ENCODE results near the gene GNPDA1.
"Not testable (repeated sequence)": the region's sequence is repeated elsewhere in the genome, so short reads cannot be mapped to it uniquely, and the experiment has no call there.

GNPDA1 gene

GRCh38 chr5:142012792-142013388 is at the start of gene GNPDA1:
TSS of gene GNPDA1 (minus strand) at chr5:142013027. CDS start at chr5:142012035, 992 bp downstream.
- DNase-seq (ENCODE audit: low read depth in 2 of 2), result peak; percentile 48 to 66

DNA sequence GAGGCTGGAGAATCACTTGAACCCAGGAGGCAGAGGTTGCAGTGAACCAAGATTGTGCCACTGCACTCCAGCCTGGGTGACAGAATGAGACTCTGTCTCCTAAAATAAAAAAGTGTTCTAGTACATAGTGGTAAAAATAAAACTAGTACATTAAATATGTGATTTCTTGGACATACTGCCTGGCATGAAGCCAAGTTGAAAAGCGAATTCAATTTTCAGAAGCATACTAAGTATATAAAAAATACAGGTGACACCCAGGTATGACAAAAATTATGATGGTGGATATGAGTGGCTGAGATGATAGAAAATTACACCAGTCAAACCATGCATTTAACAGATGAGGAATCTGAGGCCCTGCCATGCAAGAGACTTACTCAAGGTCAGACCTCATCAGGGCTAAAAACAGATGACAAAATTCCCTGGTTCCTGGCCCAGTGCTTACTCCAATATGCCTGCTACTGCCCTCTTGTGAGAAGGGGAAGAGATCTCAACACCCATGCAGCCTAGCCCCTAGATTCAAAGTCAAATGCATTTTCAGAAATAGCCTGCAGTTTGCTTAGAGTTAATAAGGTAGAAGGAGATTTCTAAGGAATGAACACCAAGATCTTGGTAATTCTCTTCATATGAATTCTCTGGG is 46.6 kb upstream of the GNPDA1 start:
- no peak for DNase-seq (ENCODE audit: low read depth in 2 of 2)

- DNase-seq (ENCODE audit: low read depth in 2 of 2), result no peak
Observed at GRCh38 chr5:142057697-142058056, 44.9 kb upstream of the GNPDA1 start.

DNA sequence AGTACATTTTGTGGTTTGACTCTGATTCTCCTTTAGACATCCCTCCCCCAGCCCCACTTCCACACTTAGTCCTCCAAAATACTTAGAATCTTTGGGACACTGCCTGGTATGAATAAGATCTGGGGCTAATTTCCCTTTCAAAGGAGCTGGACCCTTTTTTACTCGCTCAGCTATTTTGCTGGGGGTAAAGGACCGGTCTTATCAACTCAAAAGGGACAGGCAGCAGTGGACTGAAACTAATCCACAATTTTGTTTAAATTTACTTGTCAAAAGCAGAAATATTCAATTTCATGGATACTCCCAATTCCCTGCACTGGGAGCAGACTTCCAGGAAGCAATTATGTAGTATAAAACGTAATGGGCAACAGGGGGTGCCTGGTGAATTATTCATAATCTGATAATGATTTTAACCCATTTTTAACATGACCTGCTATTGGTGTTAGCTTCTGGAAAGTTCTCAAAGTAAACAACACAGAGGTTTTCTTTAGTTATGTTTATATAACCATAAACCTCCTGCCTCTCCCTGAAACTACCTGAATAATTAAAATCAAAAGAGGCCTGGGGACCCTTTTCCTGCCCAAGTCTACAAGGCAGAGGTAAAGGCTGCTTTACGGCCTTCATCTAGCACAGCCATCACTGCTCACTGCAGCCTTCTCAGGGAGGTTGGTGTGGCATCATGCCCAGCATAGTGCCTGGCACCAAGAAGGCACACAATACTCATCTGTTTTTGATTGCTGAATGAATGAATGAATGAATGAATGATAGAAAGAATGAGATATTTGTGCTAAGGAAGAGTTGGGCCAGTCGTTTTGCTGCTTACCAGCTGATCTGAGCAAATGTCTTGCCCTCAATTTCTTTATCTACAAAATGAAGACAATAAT is 44.2 kb upstream of the GNPDA1 start:
- no peak for DNase-seq (ENCODE audit: low read depth in 2 of 2)

- no peak for DNase-seq (ENCODE audit: low read depth in 2 of 2)
Observed at GRCh38 chr5:142055301-142055700, 42.5 kb upstream of the GNPDA1 start.

DNA sequence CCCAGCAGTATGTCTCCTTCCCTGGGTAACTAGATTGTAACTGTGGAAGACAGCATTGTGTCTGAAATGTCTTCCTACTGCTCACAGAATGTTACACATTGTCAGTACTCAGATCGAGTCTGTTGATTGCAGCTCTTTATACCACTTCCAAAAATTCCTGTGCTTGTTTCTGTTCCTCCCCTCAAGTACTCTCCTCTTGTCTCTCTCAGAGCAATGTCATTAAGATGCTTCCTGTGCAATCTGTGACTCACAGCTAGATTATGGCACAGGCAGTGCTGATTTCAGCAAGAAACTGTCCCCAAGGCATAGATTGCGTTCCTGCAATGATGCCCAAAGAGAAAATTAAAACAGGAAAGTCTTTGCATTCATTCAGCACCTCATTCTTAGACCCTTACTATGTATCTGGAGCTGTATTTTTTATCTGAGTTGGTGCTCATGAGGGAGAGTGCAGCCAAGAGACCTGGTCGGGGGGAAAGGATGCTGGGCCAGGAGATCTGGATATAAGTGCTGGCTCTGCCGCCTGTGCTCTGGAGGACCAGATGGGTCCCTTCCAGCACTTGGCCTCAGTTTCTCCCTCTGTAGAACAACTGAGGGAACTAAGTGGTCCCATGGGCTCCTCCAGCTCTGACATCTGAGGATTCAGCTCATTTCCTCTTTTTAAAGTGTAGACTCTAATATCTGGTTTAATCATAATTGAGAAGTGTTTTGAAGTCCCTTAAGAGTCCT is 40.8 kb upstream of the GNPDA1 start:
- no peak for DNase-seq (ENCODE audit: low read depth in 2 of 2)

- DNase-seq (ENCODE audit: low read depth in 2 of 2), result not testable (repeated sequence)
Observed at GRCh38 chr5:142052026-142052425, 39.2 kb upstream of the GNPDA1 start.

GRCh38 chr5:142048272-142048671 is 35.4 kb upstream of the GNPDA1 start:
- no peak for DNase-seq (ENCODE audit: low read depth in 2 of 2)

DNA sequence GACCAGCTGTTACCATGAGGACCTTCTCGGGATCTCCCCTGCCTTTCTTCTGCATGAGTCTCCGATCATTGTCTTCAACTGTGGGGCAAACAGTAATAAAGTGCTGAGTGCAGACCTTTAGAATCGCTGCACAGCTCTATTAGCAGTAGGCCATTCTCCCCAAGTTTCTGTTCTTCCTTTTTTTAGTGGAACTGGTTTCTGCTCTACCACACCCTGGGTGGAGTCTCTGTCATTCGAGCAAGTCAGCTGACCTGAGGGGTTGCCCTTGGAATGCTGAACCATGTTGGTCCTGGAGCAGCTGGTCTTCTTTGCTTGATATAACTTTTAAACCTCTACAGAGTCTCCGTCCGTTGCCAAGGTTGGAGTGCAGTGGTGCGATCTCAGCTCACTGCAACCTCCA is 33.4 kb upstream of the GNPDA1 start:
- no peak for DNase-seq (ENCODE audit: low read depth in 2 of 2)

- not testable (repeated sequence) for DNase-seq (ENCODE audit: low read depth in 2 of 2)
Observed at GRCh38 chr5:142040881-142041280, 28.1 kb upstream of the GNPDA1 start.

- no peak for DNase-seq (ENCODE audit: low read depth in 2 of 2)
Observed at GRCh38 chr5:142040285-142040684, 27.5 kb upstream of the GNPDA1 start.

DNA sequence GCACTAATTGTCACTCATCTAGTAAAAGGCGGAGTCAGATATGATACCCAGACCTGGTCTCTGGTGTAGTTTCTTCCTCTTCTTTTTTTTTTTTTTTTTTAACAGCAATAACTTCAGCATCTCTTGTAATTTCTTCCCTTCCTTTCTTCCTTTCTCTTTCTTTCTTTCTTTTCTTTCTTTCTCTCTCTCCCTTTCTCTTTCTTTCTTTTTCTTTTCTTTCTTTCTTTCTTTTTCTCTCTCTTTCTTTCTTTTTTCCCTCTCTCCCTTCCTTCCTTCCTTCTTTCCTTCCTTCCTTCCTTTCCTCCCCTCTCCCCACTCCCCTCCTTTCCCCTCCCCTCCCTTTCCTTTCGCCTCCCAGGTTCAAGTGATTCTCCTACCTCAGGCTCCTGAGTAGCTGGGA is 25.9 kb upstream of the GNPDA1 start:
- no peak for DNase-seq (ENCODE audit: low read depth in 2 of 2)

GRCh38 chr5:142037599-142037998 is 24.8 kb upstream of the GNPDA1 start:
- not testable (repeated sequence) for DNase-seq (ENCODE audit: low read depth in 2 of 2)

DNA sequence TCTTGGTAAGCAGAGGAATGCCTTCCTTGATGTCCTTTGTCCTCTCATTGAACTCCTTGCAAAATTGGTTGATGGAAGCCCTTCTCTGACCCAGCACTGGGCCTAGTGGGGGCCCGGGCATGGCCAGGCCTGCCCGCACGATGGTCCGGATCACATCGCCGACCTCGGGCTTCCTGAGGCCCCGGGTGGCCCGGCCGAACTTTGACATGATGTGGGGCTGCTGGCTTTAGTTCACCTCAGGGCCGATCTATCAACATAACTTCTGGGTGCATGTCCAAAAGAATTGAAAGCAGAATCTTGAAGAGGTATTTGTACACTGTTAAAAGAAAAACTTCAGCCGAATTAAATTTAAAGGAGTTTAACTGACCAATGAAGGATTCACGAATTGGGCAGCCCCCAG is 24.1 kb upstream of the GNPDA1 start:
- no peak for DNase-seq (ENCODE audit: low read depth in 2 of 2)

GRCh38 chr5:142034994-142035393 is 22.2 kb upstream of the GNPDA1 start:
- no peak for DNase-seq (ENCODE audit: low read depth in 2 of 2)

DNA sequence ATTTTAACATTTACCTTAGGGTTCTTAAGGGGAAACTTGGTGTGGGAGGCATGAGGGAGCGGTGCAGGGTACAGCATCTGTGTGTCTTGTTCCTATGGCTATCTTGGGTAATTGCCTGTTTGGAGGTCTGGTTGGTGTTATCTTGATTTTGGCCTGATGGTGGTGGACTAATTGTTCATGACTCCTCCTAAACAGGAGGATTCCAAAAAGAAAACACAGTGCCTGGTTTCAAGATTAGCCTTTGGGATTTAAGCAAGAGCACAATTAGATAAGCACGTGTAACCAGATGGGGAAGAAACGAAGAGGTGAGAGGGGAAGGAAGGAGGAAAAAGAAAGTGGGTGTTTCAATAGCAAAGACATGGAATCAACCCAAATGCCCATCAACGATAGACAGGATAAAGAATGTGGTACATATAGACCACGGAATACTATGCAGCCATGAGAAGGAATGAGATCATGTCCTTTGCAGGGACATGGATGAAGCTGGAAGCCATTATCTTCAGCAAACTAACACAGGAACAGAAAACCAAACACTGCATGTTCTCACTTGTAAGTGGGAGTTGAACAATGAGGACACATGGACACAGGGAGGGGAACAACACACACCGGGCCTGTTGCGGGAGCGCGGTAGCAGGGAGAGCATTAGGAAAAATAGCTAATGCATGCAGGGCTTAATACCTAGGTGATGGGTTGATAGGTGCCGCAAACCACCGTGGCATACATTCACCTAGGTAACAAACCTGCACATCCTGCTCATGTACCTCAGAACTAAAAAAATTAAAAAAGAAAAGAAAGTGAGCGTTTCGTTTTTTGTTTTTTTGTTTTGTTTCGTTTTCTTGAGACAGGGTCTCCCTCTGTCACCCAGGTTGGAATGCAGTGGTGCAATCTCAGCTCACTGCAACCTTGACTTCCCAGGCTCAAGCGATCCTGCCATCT is 21.1 kb upstream of the GNPDA1 start:
- DNase-seq (ENCODE audit: low read depth in 2 of 2), result not testable (repeated sequence)

DNA sequence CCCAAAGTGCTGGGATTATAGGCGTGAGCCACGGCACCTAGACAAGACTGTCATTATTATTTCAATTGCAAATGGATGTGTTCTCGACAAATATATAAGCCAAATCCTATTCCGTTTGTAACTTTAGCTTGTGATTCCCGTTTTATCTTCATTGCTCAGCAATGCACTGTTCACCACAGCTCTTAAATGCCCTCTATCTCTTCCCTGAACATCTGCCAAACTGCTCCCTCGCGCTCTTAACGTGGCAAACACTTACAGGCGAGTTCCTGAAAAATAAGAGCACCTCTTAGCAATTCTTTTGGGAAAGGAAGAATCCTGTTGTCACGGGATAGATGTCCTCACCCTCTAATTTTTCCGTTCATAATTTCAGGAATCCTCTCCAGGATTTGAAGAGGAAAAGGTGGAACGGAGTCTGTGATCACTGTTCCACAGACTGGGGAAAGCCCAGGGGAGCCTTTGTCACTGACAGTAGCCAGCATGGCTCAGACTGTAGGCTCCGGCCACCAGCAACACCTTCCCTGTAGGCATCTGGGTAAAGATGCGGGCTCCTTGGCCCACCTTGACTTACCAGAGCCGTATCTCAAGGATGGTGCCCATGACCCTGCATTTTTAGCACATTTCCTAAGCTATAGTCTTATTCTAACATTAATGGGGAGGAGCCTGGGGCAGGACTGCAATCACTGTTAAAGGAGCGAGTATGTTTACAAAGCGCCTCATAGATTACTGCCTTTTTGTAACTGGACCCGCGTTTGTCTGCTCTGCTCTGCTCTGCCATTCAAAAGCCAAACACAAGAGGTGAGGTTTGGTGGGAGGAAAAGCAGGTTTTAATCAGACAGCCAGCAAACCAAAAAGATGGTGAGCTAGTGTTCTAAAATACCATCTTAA is 20.2 kb upstream of the GNPDA1 start:
- DNase-seq (ENCODE audit: low read depth in 2 of 2), result no peak

GRCh38 chr5:142032150-142032549 is 19.3 kb upstream of the GNPDA1 start:
- DNase-seq (ENCODE audit: low read depth in 2 of 2), result no peak

- DNase-seq (ENCODE audit: low read depth in 2 of 2), result no peak
Observed at GRCh38 chr5:142025637-142026036, 12.8 kb upstream of the GNPDA1 start.

DNA sequence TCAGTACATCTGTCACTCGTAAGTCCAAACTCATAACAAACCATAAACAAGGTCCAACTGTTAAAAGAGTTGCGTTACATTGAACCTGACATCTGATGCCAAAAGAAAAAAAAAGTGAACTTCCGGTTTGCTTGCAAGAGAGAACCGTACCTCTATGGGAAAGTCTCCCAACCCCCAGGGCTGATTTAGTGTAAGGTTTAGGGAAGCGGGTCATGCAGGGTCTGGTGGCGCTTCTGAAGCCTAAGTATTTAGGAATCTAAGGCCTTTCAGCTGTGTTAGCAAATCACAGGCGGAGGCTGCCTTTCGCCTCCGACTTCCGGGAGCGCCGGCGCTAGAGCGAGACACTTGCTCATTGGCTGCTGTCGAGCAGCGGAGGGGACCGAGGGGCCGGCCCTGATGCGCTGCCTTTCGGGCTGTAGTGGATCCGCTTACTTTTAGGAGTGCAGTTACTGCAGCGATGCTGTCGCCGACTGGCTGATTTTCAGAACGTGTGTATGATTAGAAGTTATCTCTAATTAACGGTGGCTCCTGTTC is 12.0 kb upstream of the GNPDA1 start:
- DNase-seq (ENCODE audit: low read depth in 2 of 2), result peak; percentile 70 to 76
